Upper lobe of left lung (tissue), 6 donors: ENCODE measurements around the gene PPP6R2. TPM values are rescaled to one million over a fixed set of nuclear protein-coding genes. Genes with fewer than 3 reads are reported as not detected.

Experiments
- ATAC-seq, 2 donors: fragments of 200-7000 bp; cut with Tn5 transposase; one replicate each; pipeline ENCODE4 v1.9.1; 2022; ENCODE audit warnings: mild to moderate bottlenecking in 2 of 2, moderate library complexity in 2 of 2; ENCODE audit not compliant: low FRiP score in 2 of 2
- DNase-seq, 2 donors: peaks; one replicate each; pipeline ENCODE4 v3.0.0-alpha.2; 2019 to 2020
- H3K27ac ChIP-seq, 4 donors: fragments of 200-600 bp; sonication (generic); one replicate each; pipeline ENCODE4 v1.5.1; 2016 to 2019
- H3K27me3 ChIP-seq, 4 donors: fragments of 200-600 bp; sonication (generic); one replicate each; pipeline ENCODE4 v1.5.1; 2017 to 2019
- H3K36me3 ChIP-seq, 4 donors: fragments of 200-600 bp; sonication (generic); one replicate each; pipeline ENCODE4 v1.5.1; 2016 to 2019
- H3K4me1 ChIP-seq, 4 donors: fragments of 200-600 bp; sonication (generic); one replicate each; pipeline ENCODE4 v1.5.1; 2018 to 2019
- H3K4me3 ChIP-seq, 4 donors: fragments of 200-600 bp; sonication (generic); one replicate each; pipeline ENCODE4 v1.5.1; 2017 to 2019; ENCODE audit warnings: mild to moderate bottlenecking in 2 of 4, moderate library complexity in 1 of 4
- H3K9me3 ChIP-seq, 4 donors: fragments of 200-600 bp; sonication (generic); one replicate each; pipeline ENCODE4 v1.5.1; 2018 to 2019
- EP300 ChIP-seq, 4 donors: sonication (generic); formaldehyde crosslinking; IDR thresholded peaks; one replicate each; pipeline ENCODE4 v1.5.1; 2017; ENCODE audit warnings: antibody characterized with exemption in 4 of 4, control low read depth in 2 of 4
- POLR2A ChIP-seq, 4 donors: fragments of 450-650 bp; IDR thresholded peaks; one replicate each; pipeline ENCODE4 v1.5.1; 2016 to 2017; ENCODE audit warnings: antibody characterized with exemption in 4 of 4, mild to moderate bottlenecking in 2 of 4
- POLR2AphosphoS5 ChIP-seq, 2 donors: sonication (generic); formaldehyde crosslinking; IDR thresholded peaks; one replicate each; pipeline ENCODE4 v1.5.1; 2017; ENCODE audit warnings: antibody characterized with exemption in 2 of 2
- WGBS, 2 donors: methylation state at CpG; one replicate each; pipeline ENCODE4 v1.1.5; 2017 to 2018; 5-methylcytosine and 5-hydroxymethylcytosine counted together
- total RNA-seq, 6 donors: library from RNA; depleted of rRNA in 4 of 6; stranded (reverse); fragments of >200 nt in 4 of 6; gene quantifications; one replicate each; pipeline versions ENCODE4 v1.1.0 to v1.2.1, GENCODE V29; 2016 to 2021
- TF ChIP-seq, protein P1 (sequence below), 6 experiments: fragments of 450-650 bp in 4 of 6; fragments of 200-600 bp in 2 of 6; sonication (generic) in 2 of 6; IDR thresholded peaks; one replicate each; pipeline ENCODE4 v1.5.1; 2016 to 2019; ENCODE audit warnings: antibody characterized with exemption in 6 of 6
- donor health status: DM: no; HTN: no; CAD: no; lungs with moderate emphysema.
- donor health status: DM: no; HTN: yes; CAD: no; lungs with severe emphysema.

The PPP6R2 gene
- total RNA-seq, 6 donors from 2014 or later, result 53.0 to 264 (median 63.8) TPM

DNA sequence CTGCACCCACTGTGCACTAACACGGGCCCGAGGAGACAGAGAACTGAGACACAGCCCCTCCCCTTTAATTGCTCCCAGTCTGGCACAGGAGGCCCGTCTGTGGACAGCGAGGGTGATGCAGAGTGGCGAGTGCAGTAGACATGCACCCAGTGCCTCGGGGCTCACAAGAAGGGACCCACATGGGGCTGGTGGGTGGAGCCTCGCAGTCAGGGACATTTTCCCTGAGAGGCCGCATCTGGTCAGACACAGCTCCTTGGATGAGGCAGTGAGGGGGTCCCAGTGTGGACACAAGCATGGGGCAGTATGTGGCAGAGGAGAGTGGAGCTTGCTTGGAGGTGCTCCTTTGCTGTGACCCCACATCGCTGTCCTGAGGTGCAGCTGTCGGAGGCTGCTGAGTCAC, 76.9 kb downstream of the PPP6R2 start:
- TF ChIP-seq POLR2A (IDR thresholded peaks at IDR 0.05), result no peak
- no peak for TF ChIP-seq EP300 (IDR thresholded peaks at IDR 0.05)
- TF ChIP-seq, protein P1, sequence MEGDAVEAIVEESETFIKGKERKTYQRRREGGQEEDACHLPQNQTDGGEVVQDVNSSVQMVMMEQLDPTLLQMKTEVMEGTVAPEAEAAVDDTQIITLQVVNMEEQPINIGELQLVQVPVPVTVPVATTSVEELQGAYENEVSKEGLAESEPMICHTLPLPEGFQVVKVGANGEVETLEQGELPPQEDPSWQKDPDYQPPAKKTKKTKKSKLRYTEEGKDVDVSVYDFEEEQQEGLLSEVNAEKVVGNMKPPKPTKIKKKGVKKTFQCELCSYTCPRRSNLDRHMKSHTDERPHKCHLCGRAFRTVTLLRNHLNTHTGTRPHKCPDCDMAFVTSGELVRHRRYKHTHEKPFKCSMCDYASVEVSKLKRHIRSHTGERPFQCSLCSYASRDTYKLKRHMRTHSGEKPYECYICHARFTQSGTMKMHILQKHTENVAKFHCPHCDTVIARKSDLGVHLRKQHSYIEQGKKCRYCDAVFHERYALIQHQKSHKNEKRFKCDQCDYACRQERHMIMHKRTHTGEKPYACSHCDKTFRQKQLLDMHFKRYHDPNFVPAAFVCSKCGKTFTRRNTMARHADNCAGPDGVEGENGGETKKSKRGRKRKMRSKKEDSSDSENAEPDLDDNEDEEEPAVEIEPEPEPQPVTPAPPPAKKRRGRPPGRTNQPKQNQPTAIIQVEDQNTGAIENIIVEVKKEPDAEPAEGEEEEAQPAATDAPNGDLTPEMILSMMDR (IDR thresholded peaks at IDR 0.05), result no peak
- TF ChIP-seq POLR2AphosphoS5 (IDR thresholded peaks at IDR 0.05), result no peak
- H3K36me3 ChIP-seq, result peaks cover 40 to 98% (median 92%) of the 10 kb centered on the region in 4 donors
- no peaks in the 10 kb centered on the region for H3K9me3 ChIP-seq
- no peak overlapping the region for H3K27ac ChIP-seq
- no peaks in the 10 kb centered on the region for H3K4me1 ChIP-seq
- no peaks in the 10 kb centered on the region for H3K27me3 ChIP-seq
- ATAC-seq, result no peak
- WGBS, 2 donors, result 88 to 89% methylated on average over 7 to 10 of the region's 10 CpGs
- DNase-seq, result no peak
- no peak overlapping the region for H3K4me3 ChIP-seq

GRCh38 chr22:50420581-50420980, 77.5 kb downstream of the PPP6R2 start:
- WGBS, 2 donors, result 93 to 96% methylated on average over 12 of the region's 12 CpGs
- H3K27me3 ChIP-seq, result no peaks in the 10 kb centered on the region
- H3K4me1 ChIP-seq, result no peaks in the 10 kb centered on the region
- H3K27ac ChIP-seq, result no peak overlapping the region
- no peak for TF ChIP-seq EP300 (IDR thresholded peaks at IDR 0.05)
- TF ChIP-seq, protein P1 (IDR thresholded peaks at IDR 0.05), result no peak
- no peak for TF ChIP-seq POLR2A (IDR thresholded peaks at IDR 0.05)
- no peak for TF ChIP-seq POLR2AphosphoS5 (IDR thresholded peaks at IDR 0.05)
- no peak overlapping the region for H3K4me3 ChIP-seq
- no peaks in the 10 kb centered on the region for H3K9me3 ChIP-seq
- H3K36me3 ChIP-seq, result peaks cover 40 to 98% (median 91%) of the 10 kb centered on the region in 4 donors
- DNase-seq (no peak), ATAC-seq (no peak)

GRCh38 chr22:50422046-50422445, 78.9 kb downstream of the PPP6R2 start:
- H3K36me3 ChIP-seq, result peaks cover 35 to 94% (median 77%) of the 10 kb centered on the region in 4 donors
- ATAC-seq, result no peak
- no peak for DNase-seq
- H3K9me3 ChIP-seq, result no peaks in the 10 kb centered on the region
- H3K4me3 ChIP-seq, result no peak overlapping the region
- TF ChIP-seq POLR2AphosphoS5 (IDR thresholded peaks at IDR 0.05), result no peak
- TF ChIP-seq, protein P1 (IDR thresholded peaks at IDR 0.05), result no peak
- WGBS, 2 donors, result 95 to 98% methylated on average over 14 of the region's 14 CpGs
- no peaks in the 10 kb centered on the region for H3K4me1 ChIP-seq
- no peaks in the 10 kb centered on the region for H3K27me3 ChIP-seq
- no peak overlapping the region for H3K27ac ChIP-seq

DNA sequence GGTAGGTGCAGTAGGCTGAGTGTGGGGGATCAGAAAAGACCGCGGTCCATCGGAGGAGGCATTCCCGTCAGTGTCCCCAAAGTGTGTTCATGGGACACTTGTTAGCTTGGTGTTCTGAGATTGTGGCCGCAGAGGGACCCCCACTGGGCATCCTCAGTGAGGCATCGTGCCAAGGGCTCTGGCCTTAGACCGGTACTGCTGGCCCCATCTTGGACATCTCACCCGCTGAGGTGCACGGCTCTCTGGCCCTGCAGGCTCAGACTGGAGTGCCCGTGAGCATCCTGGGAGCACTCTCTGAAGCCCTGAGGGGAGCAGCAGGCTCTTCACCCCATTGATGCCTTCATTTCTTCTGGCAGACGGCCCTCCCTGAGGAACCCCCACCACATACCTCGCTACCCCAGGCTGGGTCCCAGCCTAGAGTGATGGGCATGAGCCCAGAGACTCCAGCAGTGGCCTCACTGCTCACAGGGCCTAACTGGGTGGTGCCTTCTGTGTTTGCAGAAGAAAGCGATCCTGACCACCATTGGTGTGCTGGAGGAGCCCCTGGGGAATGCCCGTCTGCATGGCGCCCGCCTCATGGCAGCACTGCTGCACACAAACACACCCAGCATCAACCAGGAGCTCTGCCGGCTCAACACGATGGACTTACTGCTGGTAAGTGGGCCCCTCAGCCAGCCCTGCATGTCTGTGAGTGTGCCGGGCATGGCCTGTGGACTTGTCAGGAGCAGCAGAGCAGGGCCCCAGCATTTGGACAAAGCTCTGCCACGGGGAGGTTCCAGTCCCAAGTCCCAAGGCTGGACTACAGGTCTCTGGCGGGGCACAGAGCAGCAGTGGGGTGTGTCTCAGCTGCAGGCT, 80.1 kb downstream of the PPP6R2 start:
- H3K4me3 ChIP-seq, result no peak overlapping the region
- no peaks in the 10 kb centered on the region for H3K27me3 ChIP-seq
- H3K9me3 ChIP-seq, result no peaks in the 10 kb centered on the region
- TF ChIP-seq EP300 (IDR thresholded peaks at IDR 0.05) (no peak), POLR2AphosphoS5 (IDR thresholded peaks at IDR 0.05) (no peak), POLR2A (IDR thresholded peaks at IDR 0.05) (no peak)
- TF ChIP-seq, protein P1 (IDR thresholded peaks at IDR 0.05), result no peak
- DNase-seq (peak in 1 of 2 donors; percentile 12), ATAC-seq (no peak)
- H3K4me1 ChIP-seq, result no peaks in the 10 kb centered on the region
- no peak overlapping the region for H3K27ac ChIP-seq
- H3K36me3 ChIP-seq, result peaks cover 26 to 94% (median 69%) of the 10 kb centered on the region in 4 donors
- WGBS, 2 donors, result 96 to 97% methylated on average over 5 to 19 of the region's 21 CpGs

- ATAC-seq, result no peak
These were observed 80.8 kb downstream of the PPP6R2 start for GRCh38 chr22:50423956-50424355.

More at GRCh38 chr22:50423956-50424355, 80.8 kb downstream of the PPP6R2 start:
- DNase-seq, result no peak
- 94 to 98% methylated on average over 13 of the region's 14 CpGs for WGBS, 2 donors
- peaks cover 26 to 94% (median 68%) of the 10 kb centered on the region in 4 donors for H3K36me3 ChIP-seq
- no peaks in the 10 kb centered on the region for H3K27me3 ChIP-seq
- no peak overlapping the region for H3K27ac ChIP-seq
- no peak overlapping the region for H3K4me3 ChIP-seq
- TF ChIP-seq POLR2AphosphoS5 (IDR thresholded peaks at IDR 0.05) (no peak), POLR2A (IDR thresholded peaks at IDR 0.05) (no peak)
- TF ChIP-seq, protein P1 (IDR thresholded peaks at IDR 0.05), result no peak
- no peaks in the 10 kb centered on the region for H3K9me3 ChIP-seq
- no peaks in the 10 kb centered on the region for H3K4me1 ChIP-seq
